HepG2 (cell line): ENCODE results near the gene AXIN1. TPM values are rescaled to one million over a fixed set of nuclear protein-coding genes. Genes with fewer than 3 reads are reported as not detected.
A peak's percentile ranks its signal among the peaks of the same experiment; 100 is the strongest.

Experiments used
- FOXA1 ChIP-seq, 2 experiments: fragments of 450-650 bp in 1 of 2; sonication (generic) in 1 of 2; formaldehyde crosslinking in 1 of 2; IDR thresholded peaks; 2 replicates each; pipeline versions ENCODE4 v1.4.0 to v1.6.1; 2016 to 2020; ENCODE audit warnings: missing genetic modification reagents in 1 of 2
- HNRNPK ChIP-seq: fragments of 200-400 bp; formaldehyde crosslinking; IDR thresholded peaks from 2 replicates; pipeline ENCODE4 v1.6.1; 2018; ENCODE audit warnings: low read length, low read depth, moderate library complexity, mild to moderate bottlenecking; ENCODE audit not compliant: poor library complexity, severe bottlenecking
- NCOA2 ChIP-seq: sonication (generic); formaldehyde crosslinking; IDR thresholded peaks from 2 replicates; pipeline ENCODE4 v1.8.0; 2022; ENCODE audit warnings: inconsistent platforms
- RBM39 ChIP-seq: fragments of 200-400 bp; formaldehyde crosslinking; IDR thresholded peaks from one replicate; pipeline ENCODE4 v1.6.1; 2018; ENCODE audit warnings: antibody characterized with exemption, mild to moderate bottlenecking, low read depth, low read length; ENCODE audit not compliant: poor library complexity, severe bottlenecking
- TBP ChIP-seq: sonication (generic); formaldehyde crosslinking; IDR thresholded peaks from 2 replicates; pipeline ENCODE4 v1.5.0; 2020; ENCODE audit warnings: missing genetic modification reagents
- TCF7 ChIP-seq: sonication (generic); IDR thresholded peaks from 2 replicates; pipeline ENCODE4 v1.6.1; 2016; ENCODE audit warnings: antibody characterized with exemption, low read depth
- YY1 ChIP-seq: IDR thresholded peaks from 2 replicates; pipeline ENCODE4 v1.6.1; 2011; ENCODE audit warnings: low read length, low read depth, moderate library complexity, mild to moderate bottlenecking; ENCODE audit not compliant: insufficient read depth, insufficient replicate concordance
- ZNF563 ChIP-seq: sonication (generic); formaldehyde crosslinking; IDR thresholded peaks from 2 replicates; pipeline ENCODE4 v1.8.0; 2022; ENCODE audit warnings: mild to moderate bottlenecking, moderate library complexity, missing genetic modification reagents
- polyA plus RNA-seq, 8 experiments: library from polyadenylated mRNA; depleted of rRNA in 3 of 8; stranded (reverse) in 7 of 8; unstranded in 1 of 8; fragments of >200 nt; fragmentation: Illumina TruSeq in 4 of 8; extraction: Trizol in 4 of 8; gene quantifications; 2 replicates each; pipeline versions ENCODE4 v1.2.1 to v1.2.3, GENCODE V29; 2011 to 2016; ENCODE audit warnings: low read depth in 4 of 8, missing spikeins in 1 of 8, mixed read lengths in 1 of 8; ENCODE audit not compliant: insufficient read depth in 1 of 8
- total RNA-seq, 5 experiments: library from RNA; depleted of rRNA; stranded (reverse); fragments of >200 nt; fragmentation: Illumina TruSeq; extraction: Trizol; gene quantifications; 2 replicates each; pipeline ENCODE4 v1.2.3, GENCODE V29; 2016; ENCODE audit warnings: low read depth in 1 of 5
- TF ChIP-seq, protein P1 (sequence below): IDR thresholded peaks from 2 replicates; pipeline ENCODE4 v1.6.1; 2016
- TF ChIP-seq, protein P2 (sequence below): IDR thresholded peaks from 2 replicates; pipeline ENCODE4 v1.6.1; 2016; ENCODE audit warnings: missing genetic modification reagents, missing compliant biosample characterization
- TF ChIP-seq, protein P3 (sequence below): sonication (generic); formaldehyde crosslinking; IDR thresholded peaks from 2 replicates; pipeline ENCODE4 v1.5.1; 2020; ENCODE audit warnings: mild to moderate bottlenecking, moderate library complexity, missing genetic modification reagents
- TF ChIP-seq, protein P4 (sequence below): sonication (generic); formaldehyde crosslinking; conservative IDR thresholded peaks from 2 replicates; pipeline ENCODE4 v1.8.1; 2023; ENCODE audit warnings: missing genetic modification reagents

The AXIN1 gene
- total and polyA plus RNA-seq, 2 of the 13 experiments (the other 11 are each of a cell fraction or from before 2014, with no cell fraction given): 24.0 to 26.0 TPM

DNA sequence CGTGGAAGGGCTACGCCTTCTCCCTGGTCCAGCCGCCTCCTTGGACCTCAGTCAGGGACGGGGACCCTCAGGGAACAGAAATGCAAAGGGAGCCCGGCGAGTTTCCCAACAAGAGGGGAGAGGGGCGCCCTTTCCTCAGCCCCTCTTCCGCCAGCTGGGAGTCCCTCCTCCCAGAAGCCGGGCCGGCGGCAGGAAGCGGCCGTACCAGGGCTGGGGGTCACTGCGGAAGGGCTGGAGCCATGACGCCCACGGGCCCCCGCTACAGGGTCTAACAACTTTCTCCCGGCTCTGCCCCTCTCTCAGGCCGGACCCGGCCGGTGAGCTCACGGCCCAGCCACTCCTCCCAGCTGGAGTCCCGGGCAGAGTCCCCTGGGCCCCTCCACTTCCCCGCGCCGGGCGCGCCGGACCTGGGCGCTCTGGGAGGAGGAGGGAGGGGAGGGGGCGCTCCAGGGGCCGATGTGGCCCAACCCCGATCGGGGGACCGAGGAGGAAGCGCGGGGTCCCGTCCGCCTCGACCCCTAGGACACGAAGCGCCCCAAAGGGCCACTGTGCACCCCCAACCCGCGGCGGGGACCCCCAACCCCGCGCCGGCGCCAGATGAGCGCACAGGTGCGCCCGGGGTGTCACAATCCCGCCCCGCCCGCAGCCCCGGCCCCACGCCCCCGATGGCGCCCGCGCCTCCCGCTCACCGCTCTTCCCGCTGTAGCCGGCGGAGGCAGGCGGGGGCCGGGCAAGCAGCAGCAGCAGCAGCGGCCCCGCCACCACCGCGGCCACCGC, 28.7 kb upstream of the AXIN1 start (continued):
- TF ChIP-seq, protein P1, sequence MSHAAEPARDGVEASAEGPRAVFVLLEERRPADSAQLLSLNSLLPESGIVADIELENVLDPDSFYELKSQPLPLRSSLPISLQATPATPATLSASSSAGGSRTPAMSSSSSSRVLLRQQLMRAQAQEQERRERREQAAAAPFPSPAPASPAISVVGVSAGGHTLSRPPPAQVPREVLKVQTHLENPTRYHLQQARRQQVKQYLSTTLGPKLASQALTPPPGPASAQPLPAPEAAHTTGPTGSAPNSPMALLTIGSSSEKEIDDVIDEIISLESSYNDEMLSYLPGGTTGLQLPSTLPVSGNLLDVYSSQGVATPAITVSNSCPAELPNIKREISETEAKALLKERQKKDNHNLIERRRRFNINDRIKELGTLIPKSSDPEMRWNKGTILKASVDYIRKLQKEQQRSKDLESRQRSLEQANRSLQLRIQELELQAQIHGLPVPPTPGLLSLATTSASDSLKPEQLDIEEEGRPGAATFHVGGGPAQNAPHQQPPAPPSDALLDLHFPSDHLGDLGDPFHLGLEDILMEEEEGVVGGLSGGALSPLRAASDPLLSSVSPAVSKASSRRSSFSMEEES: 0 out of 2 replicates have a peak, but pooled peaks have one; percentile 14
- TF ChIP-seq TCF7 (no peak), FOXA1 (IDR thresholded peaks at IDR 0.05) (no peak), FOXA1 (CRISPR knock-in tag; IDR thresholded peaks at IDR 0.05) (no peak), ZNF563 (CRISPR knock-in tag) (no peak), TBP (no peak), RBM39 (no peak), YY1 (no peak), HNRNPK (peak; percentile 57), NCOA2 (CRISPR knock-in tag) (no peak)
- TF ChIP-seq, protein P2, sequence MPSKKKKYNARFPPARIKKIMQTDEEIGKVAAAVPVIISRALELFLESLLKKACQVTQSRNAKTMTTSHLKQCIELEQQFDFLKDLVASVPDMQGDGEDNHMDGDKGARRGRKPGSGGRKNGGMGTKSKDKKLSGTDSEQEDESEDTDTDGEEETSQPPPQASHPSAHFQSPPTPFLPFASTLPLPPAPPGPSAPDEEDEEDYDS (CRISPR knock-in tag): 0 out of 2 replicates have a peak, but pooled peaks have one; percentile 16
- TF ChIP-seq, protein P3, sequence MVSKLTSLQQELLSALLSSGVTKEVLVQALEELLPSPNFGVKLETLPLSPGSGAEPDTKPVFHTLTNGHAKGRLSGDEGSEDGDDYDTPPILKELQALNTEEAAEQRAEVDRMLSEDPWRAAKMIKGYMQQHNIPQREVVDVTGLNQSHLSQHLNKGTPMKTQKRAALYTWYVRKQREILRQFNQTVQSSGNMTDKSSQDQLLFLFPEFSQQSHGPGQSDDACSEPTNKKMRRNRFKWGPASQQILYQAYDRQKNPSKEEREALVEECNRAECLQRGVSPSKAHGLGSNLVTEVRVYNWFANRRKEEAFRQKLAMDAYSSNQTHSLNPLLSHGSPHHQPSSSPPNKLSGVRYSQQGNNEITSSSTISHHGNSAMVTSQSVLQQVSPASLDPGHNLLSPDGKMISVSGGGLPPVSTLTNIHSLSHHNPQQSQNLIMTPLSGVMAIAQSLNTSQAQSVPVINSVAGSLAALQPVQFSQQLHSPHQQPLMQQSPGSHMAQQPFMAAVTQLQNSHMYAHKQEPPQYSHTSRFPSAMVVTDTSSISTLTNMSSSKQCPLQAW (CRISPR knock-in tag): peak; percentile 64
- TF ChIP-seq, protein P4, sequence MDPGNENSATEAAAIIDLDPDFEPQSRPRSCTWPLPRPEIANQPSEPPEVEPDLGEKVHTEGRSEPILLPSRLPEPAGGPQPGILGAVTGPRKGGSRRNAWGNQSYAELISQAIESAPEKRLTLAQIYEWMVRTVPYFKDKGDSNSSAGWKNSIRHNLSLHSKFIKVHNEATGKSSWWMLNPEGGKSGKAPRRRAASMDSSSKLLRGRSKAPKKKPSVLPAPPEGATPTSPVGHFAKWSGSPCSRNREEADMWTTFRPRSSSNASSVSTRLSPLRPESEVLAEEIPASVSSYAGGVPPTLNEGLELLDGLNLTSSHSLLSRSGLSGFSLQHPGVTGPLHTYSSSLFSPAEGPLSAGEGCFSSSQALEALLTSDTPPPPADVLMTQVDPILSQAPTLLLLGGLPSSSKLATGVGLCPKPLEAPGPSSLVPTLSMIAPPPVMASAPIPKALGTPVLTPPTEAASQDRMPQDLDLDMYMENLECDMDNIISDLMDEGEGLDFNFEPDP (CRISPR knock-in tag): no peak
